ENCODE data around the gene DMWD.

The DMWD gene

GRCh38 chr19:45745606-45746005, 47.0 kb downstream of the DMWD start:
- DNase-seq, result no peak

GRCh38 chr19:45742969-45743368, 49.7 kb downstream of the DMWD start:
- DNase-seq, result no peak

- DNase-seq, result peak; percentile 27 to 60 (median 51)
Measured at GRCh38 chr19:45739498-45740439, 52.9 kb downstream of the DMWD start.

GRCh38 chr19:45733160-45733810, 59.4 kb downstream of the DMWD start, which contains the start of gene MEIOSIN:
Gene MEIOSIN (plus strand): TSS chr19:45733439. CDS start chr19:45735377, 1,938 bp downstream.
- DNase-seq, result no peak
